Umbilical cord (tissue), 2 donors: ENCODE measurements around the gene CDK5R2. TPM values are rescaled to one million over a fixed set of nuclear protein-coding genes. Genes with fewer than 3 reads are reported as not detected.

Experiments used
- DNase-seq: peaks from one replicate; pipeline ENCODE4 v3.0.0-alpha.2; 2015; ENCODE audit warnings: low spot score
- total RNA-seq: library from RNA; depleted of rRNA; stranded (reverse); fragments of >200 nt; gene quantifications from one replicate; pipeline ENCODE4 v1.2.3, GENCODE V29; 2014; ENCODE audit warnings: low replicate concordance; ENCODE audit not compliant: insufficient read depth

CDK5R2 gene
- total RNA-seq, 1 donor from 2014 or later: not detected

DNA sequence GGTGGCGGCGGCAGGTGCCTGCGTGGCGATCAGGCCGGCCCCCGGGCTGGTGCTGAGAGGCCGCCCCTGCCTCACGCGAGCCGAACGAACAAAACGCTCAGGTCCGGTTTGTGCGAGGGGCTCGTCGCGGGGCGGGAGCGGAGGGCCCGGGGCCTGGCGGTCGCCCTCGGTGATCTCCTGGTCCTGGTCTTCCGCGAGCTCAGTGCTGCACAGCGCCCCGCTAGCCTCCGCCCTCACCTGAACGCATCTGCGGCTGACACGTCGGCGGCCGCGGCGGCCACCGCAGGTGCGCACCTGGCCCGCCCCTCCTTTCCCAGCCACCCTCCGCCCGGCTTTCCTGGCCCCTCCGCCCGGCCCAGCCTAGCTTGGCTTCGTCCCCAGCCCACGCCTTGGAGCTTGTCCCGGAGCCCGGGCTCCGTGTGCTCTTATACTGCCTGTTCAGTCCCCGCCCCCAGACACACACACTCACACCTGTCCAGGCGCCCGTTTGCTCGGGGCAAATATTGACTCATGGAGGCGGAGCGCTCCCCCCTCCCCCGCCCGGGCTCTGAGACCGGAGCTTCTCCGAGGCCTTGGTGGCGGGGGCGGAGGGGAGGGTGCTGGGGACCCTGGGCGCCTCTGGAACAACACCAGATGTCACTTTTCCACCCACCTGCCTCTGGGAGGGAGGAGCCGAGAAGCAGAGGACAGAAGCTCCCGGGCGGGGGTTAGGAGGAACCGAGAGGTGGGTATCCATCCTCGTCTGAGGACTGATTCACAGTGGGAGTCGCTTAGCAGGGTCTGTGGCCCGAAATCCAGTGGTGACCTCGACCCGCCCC, 42.3 kb downstream of the CDK5R2 start:
- DNase-seq: no peak

GRCh38 chr2:219002395-219003266, 43.2 kb downstream of the CDK5R2 start:
- no peak for DNase-seq

GRCh38 chr2:219003267-219003634, 43.8 kb downstream of the CDK5R2 start:
- no peak for DNase-seq

- DNase-seq: no peak
These were observed 44.5 kb downstream of the CDK5R2 start for GRCh38 chr2:219003979-219004378.

- DNase-seq: no peak
These were observed 49.8 kb downstream of the CDK5R2 start for GRCh38 chr2:219009294-219009693.

GRCh38 chr2:219010162-219010756, 50.8 kb downstream of the CDK5R2 start:
- DNase-seq: no peak

DNA sequence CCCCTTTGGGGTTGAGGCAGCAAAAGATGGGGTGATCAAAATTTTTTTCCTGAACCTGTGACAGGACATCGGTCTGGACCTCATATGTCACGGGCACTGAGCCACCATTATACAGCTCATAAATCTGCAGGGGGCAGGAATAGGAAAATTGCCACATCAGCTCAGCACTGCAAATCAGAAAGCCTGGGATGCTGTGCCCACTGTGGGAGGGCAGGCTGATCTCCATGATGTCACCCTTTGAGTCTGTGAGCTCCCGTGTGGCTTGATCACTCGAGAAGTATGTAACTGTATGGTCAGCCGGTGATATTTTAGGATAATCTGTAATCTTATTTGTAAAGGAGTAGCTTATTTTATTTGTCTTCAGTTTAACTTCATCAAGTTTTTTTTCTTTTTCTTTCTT, 51.4 kb downstream of the CDK5R2 start:
- no peak for DNase-seq

Other genes starting within 250 kb of the CDK5R2 start
- 2.4 TPM for gene TTLL4, start 248.8 kb upstream of the CDK5R2 start, total RNA-seq
- 13.2 TPM for gene CYP27A1, start 177.5 kb upstream of the CDK5R2 start, total RNA-seq
- gene PRKAG3, start 127.9 kb upstream of the CDK5R2 start, total RNA-seq: not detected
- 3.9 TPM for gene WNT6, start 99.9 kb upstream of the CDK5R2 start, total RNA-seq
- gene WNT10A, start 78.8 kb upstream of the CDK5R2 start, total RNA-seq: 3.6 TPM
- gene FEV, start 25.5 kb downstream of the CDK5R2 start, total RNA-seq: not detected
- gene CRYBA2, start 33.8 kb downstream of the CDK5R2 start, total RNA-seq: not detected
- 2.9 TPM for gene CFAP65, start 81.8 kb downstream of the CDK5R2 start, total RNA-seq
- not detected for gene IHH, start 101.3 kb downstream of the CDK5R2 start, total RNA-seq
- 13.0 TPM for gene NHEJ1, start 201.1 kb downstream of the CDK5R2 start, total RNA-seq
- gene SLC23A3, start 210.4 kb downstream of the CDK5R2 start, total RNA-seq: not detected
- 20.5 TPM for gene CNPPD1, start 217.3 kb downstream of the CDK5R2 start, total RNA-seq
- gene RETREG2, start 218.6 kb downstream of the CDK5R2 start, total RNA-seq: 40.9 TPM
- gene ZFAND2B, start 247.1 kb downstream of the CDK5R2 start, total RNA-seq: 20.5 TPM